ENCODE measurements around the gene SNX5. TPM values are rescaled to one million over a fixed set of nuclear protein-coding genes. Genes with fewer than 3 reads are reported as not detected.

Gene SNX5
- total RNA-seq, 2 experiments from 2014 or later = 222 to 249 TPM

GRCh38 chr20:18006684-18007083 lies 38.1 kb upstream of the SNX5 start:
- POLR2A ChIA-PET = no interaction called here
- Mint-ChIP-seq H3K36me3 (ENCODE audit: low read depth) (no peaks in the 10 kb centered on the region), H3K27me3 (no peaks in the 10 kb centered on the region), H3K9me3 (no peaks in the 10 kb centered on the region), H3K4me1 (ENCODE audit: low read depth) (no peaks in the 10 kb centered on the region), H3K4me3 (no peak overlapping the region), H3K27ac (no peak overlapping the region)
- ATAC-seq (no peak), DNase-seq (no peak)
- intact Hi-C loops (cut with micrococcal nuclease) = no loop called here
- CTCF ChIA-PET = no interaction called here
- TF ChIP-seq, protein P1, sequence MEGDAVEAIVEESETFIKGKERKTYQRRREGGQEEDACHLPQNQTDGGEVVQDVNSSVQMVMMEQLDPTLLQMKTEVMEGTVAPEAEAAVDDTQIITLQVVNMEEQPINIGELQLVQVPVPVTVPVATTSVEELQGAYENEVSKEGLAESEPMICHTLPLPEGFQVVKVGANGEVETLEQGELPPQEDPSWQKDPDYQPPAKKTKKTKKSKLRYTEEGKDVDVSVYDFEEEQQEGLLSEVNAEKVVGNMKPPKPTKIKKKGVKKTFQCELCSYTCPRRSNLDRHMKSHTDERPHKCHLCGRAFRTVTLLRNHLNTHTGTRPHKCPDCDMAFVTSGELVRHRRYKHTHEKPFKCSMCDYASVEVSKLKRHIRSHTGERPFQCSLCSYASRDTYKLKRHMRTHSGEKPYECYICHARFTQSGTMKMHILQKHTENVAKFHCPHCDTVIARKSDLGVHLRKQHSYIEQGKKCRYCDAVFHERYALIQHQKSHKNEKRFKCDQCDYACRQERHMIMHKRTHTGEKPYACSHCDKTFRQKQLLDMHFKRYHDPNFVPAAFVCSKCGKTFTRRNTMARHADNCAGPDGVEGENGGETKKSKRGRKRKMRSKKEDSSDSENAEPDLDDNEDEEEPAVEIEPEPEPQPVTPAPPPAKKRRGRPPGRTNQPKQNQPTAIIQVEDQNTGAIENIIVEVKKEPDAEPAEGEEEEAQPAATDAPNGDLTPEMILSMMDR (IDR thresholded peaks at IDR 0.05) = no peak

DNA sequence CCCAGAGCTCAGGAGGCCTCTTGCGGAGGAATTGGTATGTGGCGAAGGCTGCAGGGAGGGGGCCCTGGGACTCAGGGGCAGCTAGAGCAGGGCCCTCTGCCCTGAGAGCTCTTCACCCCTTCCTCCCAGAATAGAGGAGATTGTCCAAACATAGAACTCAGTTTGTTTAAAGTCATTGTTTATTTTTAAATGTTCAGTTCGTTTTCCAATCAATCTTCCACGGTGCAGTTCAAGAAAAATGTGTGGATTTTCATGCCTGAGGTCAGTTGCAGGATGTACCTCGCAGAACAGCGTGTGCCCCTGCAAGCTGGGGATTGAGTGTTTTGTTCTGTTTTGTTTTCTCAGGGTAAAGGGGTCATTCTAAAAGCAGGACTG lies 37.4 kb upstream of the SNX5 start:
- H3K9me3 Mint-ChIP-seq = no peaks in the 10 kb centered on the region
- H3K36me3 Mint-ChIP-seq (ENCODE audit: low read depth) = no peaks in the 10 kb centered on the region
- ChIA-PET CTCF (no interaction called here), POLR2A (no interaction called here)
- DNase-seq = no peak
- H3K4me1 Mint-ChIP-seq (ENCODE audit: low read depth) = no peaks in the 10 kb centered on the region
- TF ChIP-seq, protein P1 (IDR thresholded peaks at IDR 0.05) = no peak
- no peak for ATAC-seq
- no peak overlapping the region for H3K27ac Mint-ChIP-seq
- H3K27me3 Mint-ChIP-seq = no peaks in the 10 kb centered on the region
- intact Hi-C loops (cut with micrococcal nuclease) = no loop called here
- no peak overlapping the region for H3K4me3 Mint-ChIP-seq

- POLR2A ChIA-PET = no interaction called here
- no peaks in the 10 kb centered on the region for H3K27me3 Mint-ChIP-seq
- TF ChIP-seq, protein P1 (IDR thresholded peaks at IDR 0.05) = no peak
- H3K4me3 Mint-ChIP-seq = no peak overlapping the region
- CTCF ChIA-PET = interaction anchor here (1.5 kb wide), 1 partner anchor 15 kb away, joined by 3 read pairs; no protein-coding TSS in a partner anchor
- no peaks in the 10 kb centered on the region for H3K36me3 Mint-ChIP-seq (ENCODE audit: low read depth)
- intact Hi-C loops (cut with micrococcal nuclease) = no loop called here
- H3K9me3 Mint-ChIP-seq = no peaks in the 10 kb centered on the region
- H3K27ac Mint-ChIP-seq = no peak overlapping the region
- DNase-seq (no peak), ATAC-seq (no peak)
- no peaks in the 10 kb centered on the region for H3K4me1 Mint-ChIP-seq (ENCODE audit: low read depth)
These were observed 36.8 kb upstream of the SNX5 start for GRCh38 chr20:18005170-18005989.

- Mint-ChIP-seq H3K4me1 (ENCODE audit: low read depth) (no peaks in the 10 kb centered on the region), H3K9me3 (no peaks in the 10 kb centered on the region), H3K4me3 (no peak overlapping the region), H3K36me3 (ENCODE audit: low read depth) (no peaks in the 10 kb centered on the region), H3K27ac (no peak overlapping the region), H3K27me3 (no peaks in the 10 kb centered on the region)
- ATAC-seq = no peak
- ChIA-PET POLR2A (interaction anchor here (1.0 kb wide), 1 partner anchor 342 kb away, joined by 3 read pairs; no protein-coding TSS in a partner anchor), CTCF (interaction anchor here (0.9 to 1.5 kb wide), 3 partner anchors 16 to 324 kb away, joined by 3 read pairs; no protein-coding TSS in a partner anchor)
- DNase-seq = no peak
- intact Hi-C loops (cut with micrococcal nuclease) = no loop called here
- TF ChIP-seq, protein P1 (IDR thresholded peaks at IDR 0.05) = no peak
These were observed 35.9 kb upstream of the SNX5 start for GRCh38 chr20:18004384-18005031.

- no peaks in the 10 kb centered on the region for H3K4me1 Mint-ChIP-seq (ENCODE audit: low read depth)
- no peaks in the 10 kb centered on the region for H3K27me3 Mint-ChIP-seq
- no peaks in the 10 kb centered on the region for H3K9me3 Mint-ChIP-seq
- ChIA-PET CTCF (interaction anchor here (0.9 to 1.2 kb wide), 3 partner anchors 44 to 323 kb away, joined by 3 read pairs; no protein-coding TSS in a partner anchor), POLR2A (interaction anchor here (1.0 kb wide), 1 partner anchor 341 kb away, joined by 3 read pairs; no protein-coding TSS in a partner anchor)
- DNase-seq = no peak
- no peak overlapping the region for H3K4me3 Mint-ChIP-seq
- no peak overlapping the region for H3K27ac Mint-ChIP-seq
- no peak for ATAC-seq
- TF ChIP-seq, protein P1 (IDR thresholded peaks at IDR 0.05) = no peak
- H3K36me3 Mint-ChIP-seq (ENCODE audit: low read depth) = no peaks in the 10 kb centered on the region
- intact Hi-C loops (cut with micrococcal nuclease) = no loop called here
These were observed 35.3 kb upstream of the SNX5 start for GRCh38 chr20:18003897-18004296.
